HG02943 (cell line): ENCODE measurements around the gene TPPP2.

Source experiments
- ATAC-seq: cut with Tn5 transposase; IDR thresholded peaks from one replicate; pipeline ENCODE4 v1.9.1; 2021; ENCODE audit warnings: mild to moderate bottlenecking, low read depth, moderate library complexity; ENCODE audit not compliant: unreplicated experiment

TPPP2 gene

DNA sequence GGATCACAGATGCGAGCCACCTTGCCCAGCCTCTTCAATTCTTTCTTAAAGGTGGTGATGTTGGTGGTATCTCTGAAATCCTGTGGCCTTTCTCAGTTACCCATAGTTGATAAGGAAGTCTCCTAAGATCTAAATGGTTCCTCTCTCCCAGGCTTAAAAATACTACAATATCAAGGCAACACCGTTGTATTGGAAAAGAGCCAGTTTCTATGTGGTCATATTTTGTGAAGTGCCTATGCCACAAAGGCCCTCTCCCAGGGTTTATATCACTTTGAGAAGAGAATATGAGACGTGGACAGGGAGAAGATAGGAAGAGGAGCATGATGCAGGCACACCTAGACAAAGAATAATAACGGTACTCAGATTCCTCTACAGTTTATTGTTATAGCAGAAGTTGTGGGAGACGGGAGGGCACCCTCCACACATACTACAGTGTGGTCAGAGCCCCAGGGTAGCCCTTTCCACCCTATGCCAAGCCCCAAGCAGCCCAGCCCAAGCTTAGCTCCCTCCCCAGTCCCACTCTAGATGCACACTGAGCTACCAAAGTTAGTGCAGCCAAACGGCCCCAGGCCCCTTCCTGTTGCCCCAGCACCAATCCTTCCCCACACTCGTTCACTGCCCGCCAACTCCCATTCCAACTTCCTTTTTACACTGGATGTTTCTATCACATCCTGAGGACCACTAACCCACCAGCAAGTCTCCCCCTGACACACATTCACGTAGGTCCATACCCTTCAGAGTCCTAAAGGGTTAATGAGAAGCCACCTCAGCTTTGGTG, 13.4 kb upstream of the TPPP2 start:
- ATAC-seq, result no peak

DNA sequence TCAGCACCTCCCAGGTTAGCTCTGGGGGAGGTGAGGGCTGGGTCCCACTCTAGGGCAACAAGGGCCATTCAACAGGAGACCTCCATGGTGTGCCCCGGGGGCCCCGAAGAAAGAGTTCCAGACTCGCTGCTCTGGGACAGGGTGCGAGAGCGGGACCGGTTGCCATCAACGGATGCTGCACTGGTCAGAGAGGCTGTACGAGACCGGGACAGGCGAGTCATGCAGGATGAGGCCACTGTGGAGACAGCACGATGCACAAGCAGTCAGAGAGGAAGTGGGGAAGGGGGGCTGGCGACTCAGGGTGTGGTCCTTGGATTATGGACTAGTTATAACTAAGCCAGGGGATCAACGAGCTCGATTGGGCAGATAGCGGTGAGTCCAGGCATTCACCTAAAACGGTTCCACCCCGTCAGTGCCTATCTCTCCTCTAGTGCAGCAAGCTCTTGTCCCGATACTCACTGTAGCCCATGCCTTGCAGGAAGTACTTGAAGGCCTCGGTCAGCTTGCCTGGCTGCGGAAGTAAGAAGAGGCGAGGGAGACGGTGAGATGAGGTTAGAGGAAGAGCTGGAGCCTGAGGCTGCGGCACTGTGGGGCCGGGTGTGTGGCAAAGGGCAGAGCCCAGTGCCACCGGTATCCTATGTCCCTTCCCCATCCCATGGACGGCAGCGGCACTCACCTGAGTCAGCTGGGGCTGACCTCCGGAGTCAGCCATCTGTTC, 12.3 kb upstream of the TPPP2 start:
- no peak for ATAC-seq

DNA sequence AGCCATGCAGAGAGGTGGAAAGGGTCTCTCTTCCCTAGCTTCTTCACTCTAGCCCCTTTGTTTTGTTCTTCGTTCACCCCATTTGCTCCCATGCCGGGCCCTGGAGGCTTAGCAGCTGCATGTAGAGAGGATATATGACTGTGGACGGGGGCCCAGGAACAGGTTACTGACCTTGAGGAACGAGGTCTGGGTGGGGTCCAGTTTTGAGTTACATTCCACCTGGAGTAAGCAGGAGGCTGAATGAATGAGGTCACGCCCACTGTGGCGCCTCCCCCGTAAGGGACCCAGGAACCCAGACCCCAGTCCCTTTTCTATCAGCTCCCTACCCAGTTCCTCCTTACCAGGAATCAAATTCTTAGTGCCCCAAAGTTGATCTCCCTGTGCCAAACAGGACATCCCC, 11.7 kb upstream of the TPPP2 start:
- ATAC-seq, result no peak

DNA sequence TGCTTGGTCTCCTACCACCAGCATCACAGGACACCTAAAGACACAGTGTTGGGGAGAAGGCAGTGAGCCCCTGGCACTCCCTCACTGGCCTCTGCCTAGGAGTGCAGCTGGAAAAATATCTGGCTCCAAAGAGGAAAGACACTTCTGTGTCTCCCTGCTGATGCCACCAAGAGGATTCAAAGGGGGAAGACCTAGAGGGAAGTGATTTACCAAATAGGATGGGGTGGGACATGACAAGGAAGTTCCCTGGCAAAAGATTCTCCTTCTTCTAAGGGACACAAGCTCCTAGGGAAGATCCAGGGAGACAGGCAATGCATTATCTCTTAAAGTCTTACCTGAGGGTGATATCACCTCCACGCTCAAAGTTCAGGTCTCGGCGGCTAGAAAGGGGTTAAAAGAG, 11.2 kb upstream of the TPPP2 start:
- no peak for ATAC-seq

DNA sequence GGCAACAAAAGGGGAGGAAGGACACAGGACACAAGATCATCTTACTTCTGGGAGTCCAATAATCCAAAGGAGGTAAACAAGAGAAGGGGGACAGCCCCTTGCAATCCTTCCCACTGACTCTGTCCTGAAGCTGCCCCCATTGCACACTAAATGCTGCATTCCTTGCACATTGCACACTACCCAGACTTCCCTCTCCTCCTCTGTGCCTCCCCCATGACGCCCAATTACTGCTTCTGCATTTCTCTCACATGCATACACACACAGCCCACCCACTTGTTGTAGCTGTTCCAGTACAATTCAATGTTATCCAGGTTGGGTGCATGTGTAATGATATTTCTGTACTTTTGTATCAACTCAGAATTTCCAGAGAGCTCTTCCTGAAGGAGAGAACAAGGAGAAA, 10.7 kb upstream of the TPPP2 start:
- ATAC-seq, result no peak

DNA sequence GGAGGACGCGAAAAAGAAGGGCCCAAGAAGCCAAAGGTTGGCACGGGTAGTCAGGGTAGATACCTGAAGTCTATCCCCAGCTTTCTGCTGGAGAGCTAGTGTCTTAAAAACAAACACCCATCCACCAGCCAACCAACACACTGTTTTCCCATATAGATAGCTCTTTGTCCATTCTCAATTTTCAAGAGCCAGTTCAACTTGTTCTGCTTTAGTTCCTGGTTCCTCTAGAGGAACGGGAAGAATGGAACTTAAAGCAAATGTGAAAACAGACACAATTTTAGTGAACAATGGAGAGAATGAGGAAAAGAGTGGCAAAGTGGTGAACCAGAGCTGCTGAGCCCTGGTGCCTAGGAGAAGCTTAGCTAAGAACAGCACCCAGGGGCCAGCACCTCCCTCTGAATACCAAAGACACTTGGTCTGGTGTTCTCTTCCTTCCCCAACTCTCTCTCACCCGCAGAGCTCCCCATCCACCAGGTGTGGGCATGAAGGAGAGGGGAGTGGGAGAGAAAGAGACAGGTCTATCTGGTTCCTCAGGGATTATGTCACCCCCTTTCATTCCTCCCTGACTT, 9.0 kb upstream of the TPPP2 start:
- no peak for ATAC-seq

DNA sequence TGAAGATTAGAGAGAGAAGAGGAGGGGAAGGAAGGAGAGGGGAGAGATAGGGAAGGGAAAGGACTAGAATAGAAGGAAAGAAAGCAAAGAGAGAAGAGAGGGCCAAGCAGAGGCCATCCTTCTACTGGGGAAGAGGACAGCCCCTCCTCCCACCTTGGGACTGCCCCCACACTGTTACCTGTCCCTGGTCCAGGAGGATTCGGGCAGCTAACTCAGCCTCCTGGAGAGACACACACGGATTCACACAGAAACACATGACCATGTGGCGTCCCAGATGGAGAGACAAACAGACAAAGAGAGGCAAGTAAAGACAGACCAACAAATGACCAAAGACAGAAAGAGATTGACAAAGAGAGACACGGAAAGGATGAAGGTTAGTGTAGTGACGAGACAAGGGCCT, 7.3 kb upstream of the TPPP2 start:
- ATAC-seq, result no peak

DNA sequence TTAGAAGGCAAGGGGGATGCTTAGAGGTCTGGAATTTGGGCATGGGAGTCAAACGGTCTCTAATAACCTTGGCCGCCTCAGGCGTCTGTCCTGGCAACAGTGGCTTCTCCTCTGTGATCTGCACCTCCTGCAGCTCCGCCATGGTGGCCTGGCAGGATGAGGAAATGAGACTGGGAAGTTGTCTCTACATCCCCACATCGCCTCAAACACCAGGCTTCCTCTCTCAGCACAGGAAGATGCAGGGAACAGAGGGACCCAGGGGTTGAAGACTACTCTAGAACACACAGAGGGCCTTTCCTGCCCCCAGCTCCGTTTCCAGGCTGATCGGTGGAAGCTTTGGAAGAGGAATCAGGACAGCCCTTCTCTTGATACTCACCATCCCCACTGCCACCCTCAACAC, 6.8 kb upstream of the TPPP2 start:
- no peak for ATAC-seq

DNA sequence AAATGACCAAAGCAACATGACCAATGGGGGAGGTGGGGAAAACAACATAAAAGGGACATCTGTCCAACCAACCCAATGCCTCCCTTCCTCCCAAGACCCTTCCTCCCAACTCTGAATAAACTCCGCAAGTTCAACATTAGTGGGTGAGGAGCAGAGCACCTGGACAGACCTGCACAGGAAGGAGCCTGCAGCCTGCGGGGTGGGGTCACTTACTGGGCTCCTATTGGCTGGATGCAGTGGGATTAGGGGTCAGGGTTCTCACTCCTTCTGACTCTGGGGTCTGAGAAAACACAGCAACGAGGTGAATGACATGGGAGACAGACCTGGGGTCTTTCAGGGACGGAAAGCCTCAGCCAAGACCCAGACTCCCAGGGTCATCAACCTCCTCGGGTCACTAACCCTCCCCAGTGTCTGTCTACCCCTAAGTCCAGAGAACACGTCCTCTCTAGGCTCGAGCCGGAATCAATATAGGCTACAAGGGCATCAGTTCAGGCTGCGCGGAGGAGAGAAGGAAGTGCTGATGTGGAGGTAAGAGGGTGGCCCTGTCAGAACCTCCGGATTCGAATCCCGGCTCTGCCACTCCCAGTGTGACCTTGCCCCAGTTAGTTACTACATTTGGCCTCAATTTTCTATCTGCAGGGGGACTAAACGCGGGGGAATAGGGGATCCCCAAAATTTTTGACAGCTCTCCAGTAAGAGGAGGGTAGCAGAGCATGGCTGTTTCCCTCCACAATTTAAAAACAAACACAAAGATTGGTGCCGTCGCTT, 6.0 kb upstream of the TPPP2 start:
- no peak for ATAC-seq

DNA sequence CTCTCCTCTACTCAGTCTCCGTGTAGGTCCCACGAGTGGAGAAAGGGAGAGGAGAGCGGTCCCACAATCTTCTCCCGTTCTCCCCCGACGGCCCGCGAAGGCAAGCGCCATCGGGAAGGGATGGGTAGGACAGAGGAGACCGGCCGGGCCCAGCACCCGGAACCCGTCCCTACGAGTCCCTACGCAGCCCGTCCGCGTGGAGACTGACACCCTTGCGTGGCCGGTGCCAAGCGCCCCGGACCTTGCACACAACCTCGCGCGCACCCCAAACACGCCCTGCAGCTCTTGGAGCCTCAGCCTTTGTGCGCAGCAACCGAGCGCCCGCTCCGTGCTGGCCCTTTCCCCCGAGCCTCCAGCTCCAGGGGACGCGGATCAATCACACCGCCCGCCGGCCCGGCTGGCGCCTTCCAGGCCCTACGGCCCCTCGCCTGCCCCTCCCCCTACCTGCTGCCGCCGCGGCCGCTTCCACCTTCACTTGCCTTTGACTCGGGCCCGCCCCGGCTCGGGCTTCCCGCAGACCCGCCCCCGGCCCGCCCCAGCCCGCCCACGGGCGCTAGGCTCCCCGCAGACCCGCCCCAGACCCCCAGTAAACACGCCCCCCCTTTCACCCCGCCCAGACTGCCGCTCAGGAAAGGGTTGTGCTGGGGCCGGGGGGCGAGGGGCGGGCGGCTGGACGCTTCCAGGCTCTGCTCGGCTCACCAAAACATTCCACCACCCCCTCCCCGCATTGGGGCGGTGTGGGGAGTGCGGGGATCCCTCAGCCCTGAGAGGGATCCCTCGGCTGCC, 5.2 kb upstream of the TPPP2 start, which contains the start of gene NDRG2:
NDRG2 (minus strand) TSS at position 477 of the 786 bp plus-strand sequence. CDS start 1,746 bp downstream, outside the sequence.
- ATAC-seq, result no peak

DNA sequence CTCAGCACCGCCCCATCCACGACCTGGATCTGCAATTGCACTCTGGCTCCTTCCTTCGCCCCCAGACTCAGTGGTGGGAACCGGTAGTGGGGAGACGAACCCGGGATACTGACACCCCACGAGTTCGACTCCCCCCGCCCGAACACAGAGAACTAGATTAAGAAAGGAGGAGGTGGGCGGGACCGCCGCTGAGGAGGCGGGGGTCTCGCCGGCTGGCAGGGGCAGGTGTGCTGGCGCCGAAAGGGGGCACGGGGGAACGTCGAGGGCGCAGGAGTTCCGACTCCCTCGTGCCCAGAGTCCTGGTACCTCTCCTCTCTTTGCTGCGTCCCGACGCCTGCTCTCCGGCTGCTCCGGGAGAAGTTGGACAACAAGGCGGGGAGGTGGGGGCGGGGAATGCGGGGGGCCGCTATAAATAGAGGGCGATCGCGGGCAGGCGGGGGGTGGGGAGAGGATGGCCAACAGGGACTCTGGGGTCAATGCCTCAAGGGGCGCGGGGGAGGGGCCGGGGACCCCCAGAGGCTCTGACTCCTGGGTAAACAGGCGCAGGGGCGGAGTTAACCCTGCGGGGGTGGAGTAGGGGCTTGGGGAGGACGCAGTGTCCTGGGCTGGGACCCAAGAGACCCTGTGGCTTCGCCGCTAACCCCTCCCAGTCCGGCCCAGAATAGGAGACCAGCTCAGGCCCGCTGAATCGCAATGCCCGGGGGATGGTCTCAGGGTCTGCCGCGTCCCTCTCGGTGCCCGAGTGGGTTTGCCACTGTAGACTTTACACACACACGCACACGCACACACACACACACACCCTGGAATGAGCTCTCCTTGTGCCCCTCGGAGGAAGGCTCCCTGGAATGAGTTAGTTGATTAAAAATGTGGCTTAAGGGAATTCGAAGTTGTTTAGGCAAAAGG, 4.4 kb upstream of the TPPP2 start:
- ATAC-seq, result no peak

DNA sequence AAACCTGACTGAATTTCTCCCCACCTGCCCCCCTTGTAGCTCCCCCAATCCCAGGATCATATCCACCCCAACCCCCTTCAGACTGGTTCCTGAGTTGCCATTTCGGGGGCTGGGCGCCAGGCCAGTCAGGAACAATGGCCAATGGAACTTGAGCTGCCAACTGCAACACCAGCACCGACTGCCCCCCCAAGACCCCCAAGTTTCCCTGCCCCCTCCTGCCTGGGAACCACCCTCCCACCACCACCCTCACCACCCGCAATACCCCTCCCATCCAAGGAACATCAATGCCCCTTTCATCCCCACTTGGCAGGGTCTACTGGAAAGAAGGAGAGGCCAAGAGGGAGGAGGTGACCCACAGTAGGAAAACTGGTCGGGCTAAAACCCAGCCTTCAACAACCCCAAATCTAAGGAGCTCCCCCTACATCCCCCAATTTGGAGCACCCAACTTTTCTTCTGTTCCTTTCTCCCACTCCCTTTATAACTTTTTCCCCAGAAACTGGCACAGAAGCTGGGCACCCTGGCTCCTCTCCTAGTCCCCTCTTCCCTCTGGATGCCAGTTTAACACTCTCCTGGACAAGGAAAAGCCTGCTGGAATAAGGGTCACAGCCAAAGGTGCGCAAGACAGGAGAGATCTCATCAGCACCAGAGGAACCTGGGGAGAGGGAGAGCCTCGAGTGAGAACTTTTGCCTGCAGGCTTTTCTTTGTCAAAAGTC, 3.6 kb upstream of the TPPP2 start:
- no peak for ATAC-seq

DNA sequence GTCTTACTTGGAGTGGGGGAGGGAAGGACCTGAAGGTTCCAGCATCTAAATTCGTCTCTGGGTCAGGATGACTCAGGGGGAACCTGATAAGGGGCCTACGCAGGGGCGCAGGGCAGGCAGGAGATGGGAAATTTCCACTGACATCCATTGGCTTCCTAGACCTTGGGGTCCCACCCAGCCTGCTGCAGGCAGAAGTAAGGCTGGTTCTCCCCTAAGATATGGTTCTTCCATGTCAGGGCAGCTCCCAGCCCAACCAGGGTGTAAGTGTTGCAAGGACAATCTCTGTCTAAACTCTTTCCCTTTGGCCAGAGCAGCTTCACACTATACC, 3.1 kb upstream of the TPPP2 start:
- ATAC-seq, result no peak

DNA sequence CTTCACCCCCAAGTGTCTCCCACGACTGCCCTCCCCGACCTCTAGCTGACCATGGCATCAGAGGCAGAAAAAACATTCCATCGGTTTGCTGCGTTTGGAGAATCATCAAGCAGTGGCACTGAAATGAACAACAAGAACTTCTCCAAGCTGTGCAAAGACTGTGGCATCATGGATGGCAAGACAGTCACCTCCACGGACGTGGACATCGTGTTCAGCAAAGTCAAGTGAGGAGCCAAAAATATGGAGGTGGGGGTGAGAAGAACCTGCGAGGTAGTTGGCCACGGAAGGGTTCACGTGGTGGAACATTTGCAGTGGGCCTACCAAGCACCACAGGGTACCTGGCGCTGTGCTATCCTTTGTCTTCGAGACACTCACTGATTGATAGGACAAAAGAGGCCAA, 514 bp downstream of the TPPP2 start:
- ATAC-seq, result no peak

DNA sequence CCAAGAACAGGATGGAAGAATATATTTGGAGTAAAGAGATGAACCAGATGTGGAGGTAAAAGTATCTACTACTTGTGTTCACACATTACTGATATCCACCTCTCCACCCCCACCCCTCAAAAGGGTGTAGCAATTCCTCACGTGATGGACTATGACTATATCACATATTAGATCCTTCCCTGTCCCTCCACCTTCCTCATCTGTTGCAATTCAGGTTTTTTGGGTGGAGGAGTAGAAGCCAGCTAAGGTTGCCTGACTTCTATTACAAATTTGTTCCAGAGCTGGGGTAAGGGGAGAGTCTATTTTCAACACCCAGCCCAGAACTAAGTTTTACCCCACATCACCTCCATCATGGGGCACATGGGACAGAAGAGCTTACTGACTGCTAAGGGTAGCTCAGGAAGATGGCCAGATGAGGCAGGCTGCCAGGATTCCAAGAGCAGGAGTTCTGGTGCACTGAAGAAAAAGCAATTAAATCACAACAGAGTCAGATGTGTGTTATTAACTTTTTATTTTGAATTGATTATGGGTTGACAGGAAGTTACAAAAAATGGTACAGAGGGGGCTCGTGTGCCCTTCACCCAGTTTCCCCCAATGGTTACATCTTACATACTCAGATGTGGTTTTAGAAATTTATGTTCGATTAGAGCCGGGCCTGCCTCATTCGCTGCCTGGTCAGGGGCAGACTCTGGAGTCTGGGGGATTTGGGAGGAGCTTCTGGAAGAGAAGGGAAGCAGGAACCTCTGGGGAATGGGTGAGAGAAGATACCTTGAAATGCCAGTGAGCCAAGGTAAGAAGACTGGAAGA, 2.5 kb downstream of the TPPP2 start:
- no peak for ATAC-seq

DNA sequence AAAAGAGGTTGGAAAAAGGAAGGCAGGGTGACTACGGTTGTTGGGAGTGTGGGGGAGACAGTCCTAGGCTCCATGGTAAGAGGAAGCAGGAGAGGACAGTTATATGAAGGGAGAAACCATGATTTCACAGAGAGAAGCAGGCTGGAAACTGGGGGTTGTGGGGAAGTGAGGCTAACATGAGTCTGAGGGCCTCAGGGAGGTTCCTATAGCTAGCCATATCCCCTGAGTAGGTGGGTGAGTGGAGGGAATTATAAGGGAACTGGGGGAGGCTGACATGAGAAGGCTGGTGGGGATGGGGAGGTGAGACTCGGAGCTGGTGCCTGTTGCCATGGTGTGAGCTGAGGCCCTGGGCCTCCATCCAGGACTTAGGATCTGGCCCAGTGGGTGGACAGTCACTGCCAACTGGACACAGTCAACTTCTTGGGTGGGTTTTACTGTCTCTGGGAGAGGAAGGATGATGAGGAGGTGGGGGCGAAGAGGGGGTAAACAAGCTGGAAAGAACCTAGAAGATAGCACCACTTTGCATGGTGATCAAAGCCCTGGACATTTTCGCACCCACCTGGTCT, 3.2 kb downstream of the TPPP2 start:
- ATAC-seq, result no peak

DNA sequence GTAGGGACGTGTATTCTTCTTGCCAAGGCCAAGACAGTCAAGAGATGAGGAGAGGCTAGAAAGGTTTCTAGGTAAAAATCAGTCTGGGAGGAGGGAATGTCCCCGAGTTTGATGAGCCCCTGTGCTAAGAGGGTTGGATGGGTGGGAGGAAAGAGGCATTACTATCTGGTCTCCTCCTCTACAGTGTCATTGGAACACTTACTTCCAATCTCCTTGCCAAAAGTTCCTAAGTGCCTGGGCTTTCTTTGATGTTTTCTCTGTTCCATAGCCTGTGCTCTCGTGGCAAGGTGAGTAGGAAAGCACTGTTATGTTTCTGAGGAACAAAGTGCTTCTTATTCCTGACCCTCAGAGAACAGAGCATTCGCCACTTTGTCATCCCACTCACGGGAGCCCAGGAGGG, 4.7 kb downstream of the TPPP2 start, which contains the start of gene RNASE13:
RNASE13 (minus strand) TSS at position 101 of the 400 bp plus-strand sequence. CDS start 519 bp downstream, outside the sequence.
- ATAC-seq, result no peak
